ENCODE results near the gene PLSCR3. TPM values are rescaled to one million over a fixed set of nuclear protein-coding genes. Genes with fewer than 3 reads are reported as not detected.

PLSCR3 gene
- total and polyA plus RNA-seq, 2 experiments from 2014 or later, result 30.0 to 34.3 TPM

GRCh38 chr17:7443499-7444485 is 49.5 kb upstream of the PLSCR3 start (continued):
- TF ChIP-seq POLR2AphosphoS5 (IDR thresholded peaks at IDR 0.05; ENCODE audit: low read depth), result no peak
- no peak for TF ChIP-seq EZH2 (IDR thresholded peaks at IDR 0.05; ENCODE audit: low read depth, unreplicated experiment)
- TF ChIP-seq, protein P1, sequence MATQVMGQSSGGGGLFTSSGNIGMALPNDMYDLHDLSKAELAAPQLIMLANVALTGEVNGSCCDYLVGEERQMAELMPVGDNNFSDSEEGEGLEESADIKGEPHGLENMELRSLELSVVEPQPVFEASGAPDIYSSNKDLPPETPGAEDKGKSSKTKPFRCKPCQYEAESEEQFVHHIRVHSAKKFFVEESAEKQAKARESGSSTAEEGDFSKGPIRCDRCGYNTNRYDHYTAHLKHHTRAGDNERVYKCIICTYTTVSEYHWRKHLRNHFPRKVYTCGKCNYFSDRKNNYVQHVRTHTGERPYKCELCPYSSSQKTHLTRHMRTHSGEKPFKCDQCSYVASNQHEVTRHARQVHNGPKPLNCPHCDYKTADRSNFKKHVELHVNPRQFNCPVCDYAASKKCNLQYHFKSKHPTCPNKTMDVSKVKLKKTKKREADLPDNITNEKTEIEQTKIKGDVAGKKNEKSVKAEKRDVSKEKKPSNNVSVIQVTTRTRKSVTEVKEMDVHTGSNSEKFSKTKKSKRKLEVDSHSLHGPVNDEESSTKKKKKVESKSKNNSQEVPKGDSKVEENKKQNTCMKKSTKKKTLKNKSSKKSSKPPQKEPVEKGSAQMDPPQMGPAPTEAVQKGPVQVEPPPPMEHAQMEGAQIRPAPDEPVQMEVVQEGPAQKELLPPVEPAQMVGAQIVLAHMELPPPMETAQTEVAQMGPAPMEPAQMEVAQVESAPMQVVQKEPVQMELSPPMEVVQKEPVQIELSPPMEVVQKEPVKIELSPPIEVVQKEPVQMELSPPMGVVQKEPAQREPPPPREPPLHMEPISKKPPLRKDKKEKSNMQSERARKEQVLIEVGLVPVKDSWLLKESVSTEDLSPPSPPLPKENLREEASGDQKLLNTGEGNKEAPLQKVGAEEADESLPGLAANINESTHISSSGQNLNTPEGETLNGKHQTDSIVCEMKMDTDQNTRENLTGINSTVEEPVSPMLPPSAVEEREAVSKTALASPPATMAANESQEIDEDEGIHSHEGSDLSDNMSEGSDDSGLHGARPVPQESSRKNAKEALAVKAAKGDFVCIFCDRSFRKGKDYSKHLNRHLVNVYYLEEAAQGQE (IDR thresholded peaks at IDR 0.05; ENCODE audit: unreplicated experiment), result no peak
- no peak for TF ChIP-seq CREB1 (CRISPR knock-in tag; IDR thresholded peaks at IDR 0.05; ENCODE audit: low read depth)
- TF ChIP-seq, protein P2, sequence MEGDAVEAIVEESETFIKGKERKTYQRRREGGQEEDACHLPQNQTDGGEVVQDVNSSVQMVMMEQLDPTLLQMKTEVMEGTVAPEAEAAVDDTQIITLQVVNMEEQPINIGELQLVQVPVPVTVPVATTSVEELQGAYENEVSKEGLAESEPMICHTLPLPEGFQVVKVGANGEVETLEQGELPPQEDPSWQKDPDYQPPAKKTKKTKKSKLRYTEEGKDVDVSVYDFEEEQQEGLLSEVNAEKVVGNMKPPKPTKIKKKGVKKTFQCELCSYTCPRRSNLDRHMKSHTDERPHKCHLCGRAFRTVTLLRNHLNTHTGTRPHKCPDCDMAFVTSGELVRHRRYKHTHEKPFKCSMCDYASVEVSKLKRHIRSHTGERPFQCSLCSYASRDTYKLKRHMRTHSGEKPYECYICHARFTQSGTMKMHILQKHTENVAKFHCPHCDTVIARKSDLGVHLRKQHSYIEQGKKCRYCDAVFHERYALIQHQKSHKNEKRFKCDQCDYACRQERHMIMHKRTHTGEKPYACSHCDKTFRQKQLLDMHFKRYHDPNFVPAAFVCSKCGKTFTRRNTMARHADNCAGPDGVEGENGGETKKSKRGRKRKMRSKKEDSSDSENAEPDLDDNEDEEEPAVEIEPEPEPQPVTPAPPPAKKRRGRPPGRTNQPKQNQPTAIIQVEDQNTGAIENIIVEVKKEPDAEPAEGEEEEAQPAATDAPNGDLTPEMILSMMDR (conservative IDR thresholded peaks at IDR 0.05; ENCODE audit: low read depth in 2 of 2), result no peak
- TF ChIP-seq ZNF114 (CRISPR knock-in tag; IDR thresholded peaks at IDR 0.05), result no peak
- TF ChIP-seq NANOG (IDR thresholded peaks at IDR 0.05; ENCODE audit: borderline replicate concordance), result no peak

GRCh38 chr17:7442142-7442541 is 47.8 kb upstream of the PLSCR3 start:
- H3K4me2 ChIP-seq, result peak overlapping the region; percentile 76; the same call in 1 of the 2 replicates

More at GRCh38 chr17:7442142-7442541, 47.8 kb upstream of the PLSCR3 start:
- Mint-ChIP-seq H3K36me3 (ENCODE audit: low read depth) (no peaks in the 10 kb centered on the region; the same call in 2 of the 3 replicates), H3K4me1 (peaks cover 44% of the 10 kb centered on the region), H3K27me3 (ENCODE audit: insufficient read depth, low read depth, poor library complexity) (peaks cover 49% of the 10 kb centered on the region), H3K9me3 (no peaks in the 10 kb centered on the region), H3K27ac (no peak overlapping the region), H3K4me3 (peak overlapping the region; percentile 96; the same call in 1 of the 3 replicates)
- no peak overlapping the region for H3K4me3 ChIP-seq
- H3K9me2 ChIP-seq (ENCODE audit: insufficient read depth), result no peaks in the 10 kb centered on the region
- peaks cover 57% of the 10 kb centered on the region for H3K27me3 ChIP-seq (ENCODE audit: insufficient read depth)
- H3F3A ChIP-seq (replicated peaks; ENCODE audit: low read depth), result peaks cover 51% of the 10 kb centered on the region
- H3K79me2 ChIP-seq (replicated peaks; ENCODE audit: insufficient read depth), result no peaks in the 10 kb centered on the region
- no peaks in the 10 kb centered on the region for H3K36me3 ChIP-seq (ENCODE audit: insufficient read depth)
- no peak overlapping the region for H2AFZ ChIP-seq
- no peak for ATAC-seq
- TF ChIP-seq NANOG (IDR thresholded peaks at IDR 0.05; ENCODE audit: borderline replicate concordance) (no peak), ZNF114 (CRISPR knock-in tag; IDR thresholded peaks at IDR 0.05) (no peak)
- H3K4me1 ChIP-seq (ENCODE audit: insufficient read depth), result peaks cover 42% of the 10 kb centered on the region
- peaks cover 3% of the 10 kb centered on the region; the same call in 1 of the 2 replicates for H4K20me1 ChIP-seq (replicated peaks; ENCODE audit: insufficient read depth)
- no peak for DNase-seq (ENCODE audit: low spot score)
- H3K27ac ChIP-seq (ENCODE audit: low read depth), result no peak overlapping the region

All from GM23338 (cell line).